Body of pancreas (tissue), 4 donors: ENCODE measurements around the gene ANXA6.

ENCODE experiments used
- CTCF ChIP-seq, 7 experiments: fragments of 450-650 bp in 4 of 7; fragments of 200-600 bp in 3 of 7; sonication (generic) in 3 of 7; IDR thresholded peaks; one replicate each; pipeline ENCODE4 v1.5.1; 2016 to 2019; ENCODE audit warnings: antibody characterized with exemption in 7 of 7
- POLR2A ChIP-seq, 3 donors: fragments of 450-650 bp; IDR thresholded peaks; one replicate each; pipeline ENCODE4 v1.6.1; 2016; ENCODE audit warnings: antibody characterized with exemption in 3 of 3, mild to moderate bottlenecking in 2 of 3

GRCh38 chr5:151058891-151059489 lies 98.6 kb downstream of the ANXA6 start:
- TF ChIP-seq CTCF (IDR thresholded peaks at IDR 0.05), result no peak
- TF ChIP-seq POLR2A (IDR thresholded peaks at IDR 0.05), result no peak
